ENCODE measurements around the gene ROPN1L.
"Not testable (repeated sequence)": the region's sequence is repeated elsewhere in the genome, so short reads cannot be mapped to it uniquely, and the experiment has no call there.

ROPN1L gene

GRCh38 chr5:10490927-10491672 lies 49.4 kb downstream of the ROPN1L start:
- no peak overlapping the region for H3K4me2 ChIP-seq (ENCODE audit: low read length)
- H3K18ac ChIP-seq (ENCODE audit: low read length): no peak overlapping the region
- no peak overlapping the region for H3K56ac ChIP-seq (ENCODE audit: low read length)
- H3K23ac ChIP-seq (ENCODE audit: low read length): no peak overlapping the region
- H2BK5ac ChIP-seq (ENCODE audit: low read length): no peak overlapping the region
- WGBS (ENCODE audit: extremely low coverage, insufficient coverage, low lambda C conversion rate): no CpG with 5 or more reads among the region's 14 CpGs
- H3K4ac ChIP-seq (ENCODE audit: low read depth, low read length): no peak overlapping the region
- H2AK5ac ChIP-seq (ENCODE audit: low read length): no peak overlapping the region
- DNase-seq: no peak
- no peak overlapping the region for H3K9ac ChIP-seq (ENCODE audit: low read length)
- no peaks in the 10 kb centered on the region for H3K36me3 ChIP-seq (ENCODE audit: control insufficient read depth, insufficient read depth, low read length)
- H3K4me1 ChIP-seq (ENCODE audit: control insufficient read depth, low read depth, low read length): peaks cover 2% of the 10 kb centered on the region
- no peak overlapping the region for H3K4me3 ChIP-seq (ENCODE audit: low read length)
- no peaks in the 10 kb centered on the region for H3K27me3 ChIP-seq (ENCODE audit: insufficient read depth, low read length, poor library complexity)
- no peak overlapping the region for H3K27ac ChIP-seq (ENCODE audit: low read depth, low read length)
- no peaks in the 10 kb centered on the region for H3K79me2 ChIP-seq (ENCODE audit: control insufficient read depth, insufficient read depth, low read length)
- H4K5ac ChIP-seq (ENCODE audit: low read length): no peak overlapping the region
- H4K8ac ChIP-seq (ENCODE audit: low read depth, low read length): no peak overlapping the region
- H2BK15ac ChIP-seq (replicated peaks; ENCODE audit: low read depth): no peak overlapping the region
- H3K79me1 ChIP-seq (ENCODE audit: low read length): no peaks in the 10 kb centered on the region
- H2BK120ac ChIP-seq (ENCODE audit: low read depth, low read length): no peak overlapping the region

GRCh38 chr5:10491673-10492026 lies 50.0 kb downstream of the ROPN1L start:
- no peak overlapping the region for H3K4me2 ChIP-seq (ENCODE audit: low read length)

GRCh38 chr5:10493884-10494283 lies 52.2 kb downstream of the ROPN1L start:
- H3K4me3 ChIP-seq (ENCODE audit: low read length): no peak overlapping the region
- WGBS (ENCODE audit: extremely low coverage, insufficient coverage, low lambda C conversion rate): no CpG with 5 or more reads among the region's 4 CpGs
- no peak overlapping the region for H3K9ac ChIP-seq (ENCODE audit: low read length)
- no peak overlapping the region for H2BK5ac ChIP-seq (ENCODE audit: low read length)
- no peaks in the 10 kb centered on the region for H3K27me3 ChIP-seq (ENCODE audit: insufficient read depth, low read length, poor library complexity)
- no peak overlapping the region for H3K23ac ChIP-seq (ENCODE audit: low read length)
- no peak for DNase-seq
- no peak overlapping the region for H3K4ac ChIP-seq (ENCODE audit: low read depth, low read length)
- H3K18ac ChIP-seq (ENCODE audit: low read length): no peak overlapping the region
- H3K27ac ChIP-seq (ENCODE audit: low read depth, low read length): no peak overlapping the region
- H2BK15ac ChIP-seq (replicated peaks; ENCODE audit: low read depth): no peak overlapping the region
- no peak overlapping the region for H2BK120ac ChIP-seq (ENCODE audit: low read depth, low read length)
- H3K56ac ChIP-seq (ENCODE audit: low read length): no peak overlapping the region
- no peak overlapping the region for H4K5ac ChIP-seq (ENCODE audit: low read length)
- no peaks in the 10 kb centered on the region for H3K79me2 ChIP-seq (ENCODE audit: control insufficient read depth, insufficient read depth, low read length)
- H3K79me1 ChIP-seq (ENCODE audit: low read length): no peaks in the 10 kb centered on the region
- no peaks in the 10 kb centered on the region for H3K36me3 ChIP-seq (ENCODE audit: control insufficient read depth, insufficient read depth, low read length)
- H2AK5ac ChIP-seq (ENCODE audit: low read length): no peak overlapping the region
- H4K8ac ChIP-seq (ENCODE audit: low read depth, low read length): no peak overlapping the region
- H3K4me1 ChIP-seq (ENCODE audit: control insufficient read depth, low read depth, low read length): no peaks in the 10 kb centered on the region
- no peak overlapping the region for H3K4me2 ChIP-seq (ENCODE audit: low read length)

More at GRCh38 chr5:10491673-10492026, 50.0 kb downstream of the ROPN1L start:
- Histone ChIP-seq H2BK15ac (replicated peaks; ENCODE audit: low read depth) (no peak overlapping the region), H3K23ac (ENCODE audit: low read length) (no peak overlapping the region), H3K9ac (ENCODE audit: low read length) (no peak overlapping the region), H3K27me3 (ENCODE audit: insufficient read depth, low read length, poor library complexity) (no peaks in the 10 kb centered on the region), H2BK120ac (ENCODE audit: low read depth, low read length) (no peak overlapping the region), H3K4me1 (ENCODE audit: control insufficient read depth, low read depth, low read length) (peaks cover 2% of the 10 kb centered on the region), H3K27ac (ENCODE audit: low read depth, low read length) (no peak overlapping the region), H3K18ac (ENCODE audit: low read length) (no peak overlapping the region), H4K8ac (ENCODE audit: low read depth, low read length) (no peak overlapping the region), H2BK5ac (ENCODE audit: low read length) (no peak overlapping the region), H2AK5ac (ENCODE audit: low read length) (no peak overlapping the region), H3K56ac (ENCODE audit: low read length) (no peak overlapping the region), H3K79me1 (ENCODE audit: low read length) (no peaks in the 10 kb centered on the region), H3K79me2 (ENCODE audit: control insufficient read depth, insufficient read depth, low read length) (no peaks in the 10 kb centered on the region), H3K36me3 (ENCODE audit: control insufficient read depth, insufficient read depth, low read length) (no peaks in the 10 kb centered on the region), H4K5ac (ENCODE audit: low read length) (no peak overlapping the region), H3K4ac (ENCODE audit: low read depth, low read length) (no peak overlapping the region), H3K4me3 (ENCODE audit: low read length) (no peak overlapping the region)
- WGBS (ENCODE audit: extremely low coverage, insufficient coverage, low lambda C conversion rate): no CpG with 5 or more reads among the region's 9 CpGs
- DNase-seq: no peak

GRCh38 chr5:10494497-10494896 lies 52.8 kb downstream of the ROPN1L start:
- H3K4ac ChIP-seq (ENCODE audit: low read depth, low read length); H3K4me3 ChIP-seq (ENCODE audit: low read length); H3K9ac ChIP-seq (ENCODE audit: low read length); H3K4me1 ChIP-seq (ENCODE audit: control insufficient read depth, low read depth, low read length); H2BK120ac ChIP-seq (ENCODE audit: low read depth, low read length); H2AK5ac ChIP-seq (ENCODE audit: low read length); H3K4me2 ChIP-seq (ENCODE audit: low read length); H3K79me1 ChIP-seq (ENCODE audit: low read length); H3K18ac ChIP-seq (ENCODE audit: low read length); H3K79me2 ChIP-seq (ENCODE audit: control insufficient read depth, insufficient read depth, low read length); H4K8ac ChIP-seq (ENCODE audit: low read depth, low read length); H2BK5ac ChIP-seq (ENCODE audit: low read length); H3K27ac ChIP-seq (ENCODE audit: low read depth, low read length); H3K27me3 ChIP-seq (ENCODE audit: insufficient read depth, low read length, poor library complexity); DNase-seq; H3K23ac ChIP-seq (ENCODE audit: low read length); H4K5ac ChIP-seq (ENCODE audit: low read length); H3K56ac ChIP-seq (ENCODE audit: low read length); H2BK15ac ChIP-seq (replicated peaks; ENCODE audit: low read depth); H3K36me3 ChIP-seq (ENCODE audit: control insufficient read depth, insufficient read depth, low read length): not testable (repeated sequence)
- no CpG with 5 or more reads among the region's 6 CpGs for WGBS (ENCODE audit: extremely low coverage, insufficient coverage, low lambda C conversion rate)

- no peak overlapping the region for H3K23ac ChIP-seq (ENCODE audit: low read length)
- H2BK15ac ChIP-seq (replicated peaks; ENCODE audit: low read depth): no peak overlapping the region
- H3K9ac ChIP-seq (ENCODE audit: low read length): no peak overlapping the region
- no peak for DNase-seq
- no peak overlapping the region for H3K4ac ChIP-seq (ENCODE audit: low read depth, low read length)
- H3K4me1 ChIP-seq (ENCODE audit: control insufficient read depth, low read depth, low read length): no peaks in the 10 kb centered on the region
- no peak overlapping the region for H4K8ac ChIP-seq (ENCODE audit: low read depth, low read length)
- H3K27me3 ChIP-seq (ENCODE audit: insufficient read depth, low read length, poor library complexity): no peaks in the 10 kb centered on the region
- no peak overlapping the region for H2AK5ac ChIP-seq (ENCODE audit: low read length)
- no peaks in the 10 kb centered on the region for H3K79me1 ChIP-seq (ENCODE audit: low read length)
- H3K36me3 ChIP-seq (ENCODE audit: control insufficient read depth, insufficient read depth, low read length): no peaks in the 10 kb centered on the region
- no peak overlapping the region for H2BK5ac ChIP-seq (ENCODE audit: low read length)
- H4K5ac ChIP-seq (ENCODE audit: low read length): no peak overlapping the region
- no peaks in the 10 kb centered on the region for H3K79me2 ChIP-seq (ENCODE audit: control insufficient read depth, insufficient read depth, low read length)
- no peak overlapping the region for H3K4me3 ChIP-seq (ENCODE audit: low read length)
- WGBS (ENCODE audit: extremely low coverage, insufficient coverage, low lambda C conversion rate): no CpG with 5 or more reads among the region's 5 CpGs
- H3K56ac ChIP-seq (ENCODE audit: low read length): no peak overlapping the region
- no peak overlapping the region for H3K18ac ChIP-seq (ENCODE audit: low read length)
- no peak overlapping the region for H3K27ac ChIP-seq (ENCODE audit: low read depth, low read length)
- no peak overlapping the region for H2BK120ac ChIP-seq (ENCODE audit: low read depth, low read length)
- H3K4me2 ChIP-seq (ENCODE audit: low read length): no peak overlapping the region
These were observed 55.9 kb downstream of the ROPN1L start for GRCh38 chr5:10497554-10497953.

GRCh38 chr5:10498350-10498749 lies 56.7 kb downstream of the ROPN1L start:
- no CpG with 5 or more reads among the region's 6 CpGs for WGBS (ENCODE audit: extremely low coverage, insufficient coverage, low lambda C conversion rate)
- no peaks in the 10 kb centered on the region for H3K79me1 ChIP-seq (ENCODE audit: low read length)
- no peaks in the 10 kb centered on the region for H3K36me3 ChIP-seq (ENCODE audit: control insufficient read depth, insufficient read depth, low read length)
- no peak overlapping the region for H3K4me3 ChIP-seq (ENCODE audit: low read length)
- H3K27me3 ChIP-seq (ENCODE audit: insufficient read depth, low read length, poor library complexity): no peaks in the 10 kb centered on the region
- H4K8ac ChIP-seq (ENCODE audit: low read depth, low read length): no peak overlapping the region
- no peak overlapping the region for H4K5ac ChIP-seq (ENCODE audit: low read length)
- no peak overlapping the region for H3K18ac ChIP-seq (ENCODE audit: low read length)
- H3K4ac ChIP-seq (ENCODE audit: low read depth, low read length): no peak overlapping the region
- H2AK5ac ChIP-seq (ENCODE audit: low read length): no peak overlapping the region
- H3K23ac ChIP-seq (ENCODE audit: low read length): no peak overlapping the region
- H2BK120ac ChIP-seq (ENCODE audit: low read depth, low read length): no peak overlapping the region
- H3K79me2 ChIP-seq (ENCODE audit: control insufficient read depth, insufficient read depth, low read length): no peaks in the 10 kb centered on the region
- H3K4me2 ChIP-seq (ENCODE audit: low read length): no peak overlapping the region
- H3K9ac ChIP-seq (ENCODE audit: low read length): no peak overlapping the region
- DNase-seq: no peak
- H2BK15ac ChIP-seq (replicated peaks; ENCODE audit: low read depth): no peak overlapping the region
- no peak overlapping the region for H2BK5ac ChIP-seq (ENCODE audit: low read length)
- no peaks in the 10 kb centered on the region for H3K4me1 ChIP-seq (ENCODE audit: control insufficient read depth, low read depth, low read length)
- H3K56ac ChIP-seq (ENCODE audit: low read length): no peak overlapping the region
- H3K27ac ChIP-seq (ENCODE audit: low read depth, low read length): no peak overlapping the region

All from mesendoderm (in vitro differentiated cells).